ENCODE results near the gene SCIN.

Gene SCIN

DNA sequence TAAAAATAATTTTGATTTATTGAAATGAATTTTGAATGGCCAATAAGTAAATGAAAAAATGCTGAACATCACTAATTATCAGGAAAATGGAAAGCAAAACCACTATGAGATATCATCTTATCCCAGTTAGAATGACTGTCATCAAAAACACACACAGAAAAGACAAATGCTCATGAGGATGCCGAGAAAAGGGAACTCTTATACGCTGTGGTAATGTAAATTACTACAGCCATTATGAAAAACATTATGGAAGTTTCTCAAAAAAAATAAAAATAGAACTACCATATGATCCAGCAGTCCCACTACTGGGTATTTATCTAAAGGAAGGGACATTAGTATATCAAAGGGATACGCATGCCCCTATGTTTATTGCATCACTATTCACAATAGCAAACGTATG lies 15.8 kb downstream of the SCIN start:
- TF ChIP-seq, protein P1, sequence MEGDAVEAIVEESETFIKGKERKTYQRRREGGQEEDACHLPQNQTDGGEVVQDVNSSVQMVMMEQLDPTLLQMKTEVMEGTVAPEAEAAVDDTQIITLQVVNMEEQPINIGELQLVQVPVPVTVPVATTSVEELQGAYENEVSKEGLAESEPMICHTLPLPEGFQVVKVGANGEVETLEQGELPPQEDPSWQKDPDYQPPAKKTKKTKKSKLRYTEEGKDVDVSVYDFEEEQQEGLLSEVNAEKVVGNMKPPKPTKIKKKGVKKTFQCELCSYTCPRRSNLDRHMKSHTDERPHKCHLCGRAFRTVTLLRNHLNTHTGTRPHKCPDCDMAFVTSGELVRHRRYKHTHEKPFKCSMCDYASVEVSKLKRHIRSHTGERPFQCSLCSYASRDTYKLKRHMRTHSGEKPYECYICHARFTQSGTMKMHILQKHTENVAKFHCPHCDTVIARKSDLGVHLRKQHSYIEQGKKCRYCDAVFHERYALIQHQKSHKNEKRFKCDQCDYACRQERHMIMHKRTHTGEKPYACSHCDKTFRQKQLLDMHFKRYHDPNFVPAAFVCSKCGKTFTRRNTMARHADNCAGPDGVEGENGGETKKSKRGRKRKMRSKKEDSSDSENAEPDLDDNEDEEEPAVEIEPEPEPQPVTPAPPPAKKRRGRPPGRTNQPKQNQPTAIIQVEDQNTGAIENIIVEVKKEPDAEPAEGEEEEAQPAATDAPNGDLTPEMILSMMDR (conservative IDR thresholded peaks at IDR 0.05; ENCODE audit: control insufficient read depth, insufficient read depth, low read depth, low read length), result no peak
- no peak for DNase-seq (ENCODE audit: low read depth)
- no peak overlapping the region for H3K4me3 ChIP-seq (ENCODE audit: control insufficient read depth, low read depth, low read length)

DNA sequence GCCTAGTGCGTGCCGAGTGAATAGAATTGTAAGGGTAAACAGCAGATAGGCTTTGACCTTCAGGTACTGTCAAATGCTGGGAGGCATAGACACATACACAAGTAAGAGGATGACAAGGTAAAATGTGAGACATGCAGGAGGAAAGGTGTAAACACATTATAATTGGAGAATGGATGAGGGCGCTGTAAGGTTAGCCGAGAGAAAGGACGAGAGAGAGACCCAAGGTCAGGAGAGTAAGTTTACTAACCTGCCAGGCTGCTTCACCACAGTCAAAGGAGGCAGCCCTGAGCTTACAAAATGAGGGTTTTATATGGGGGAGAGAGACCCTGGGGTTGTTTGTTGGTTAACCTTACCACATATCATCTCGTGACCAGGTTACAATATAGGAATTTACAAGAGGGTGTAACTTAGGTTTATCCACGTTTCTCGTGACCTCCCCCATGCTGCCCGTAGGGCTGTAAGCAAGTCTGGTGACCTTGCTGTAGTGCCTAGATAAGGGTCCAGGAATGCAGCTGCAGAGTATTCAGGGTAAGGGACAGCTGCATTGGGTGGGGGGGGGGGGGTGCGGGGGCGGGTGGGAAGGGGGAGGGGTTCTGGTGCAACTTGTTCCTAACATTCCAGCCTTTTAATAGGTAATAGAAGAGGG lies 17.9 kb downstream of the SCIN start:
- DNase-seq (ENCODE audit: low read depth), result no peak
- TF ChIP-seq, protein P1 (conservative IDR thresholded peaks at IDR 0.05; ENCODE audit: control insufficient read depth, insufficient read depth, low read depth, low read length), result no peak
- H3K4me3 ChIP-seq (ENCODE audit: control insufficient read depth, low read depth, low read length), result no peak overlapping the region

- TF ChIP-seq, protein P1 (conservative IDR thresholded peaks at IDR 0.05; ENCODE audit: control insufficient read depth, insufficient read depth, low read depth, low read length), result no peak
- H3K4me3 ChIP-seq (ENCODE audit: control insufficient read depth, low read depth, low read length), result no peak overlapping the region
- no peak for DNase-seq (ENCODE audit: low read depth)
These were observed 20.0 kb downstream of the SCIN start for GRCh38 chr7:12590559-12590958.

DNA sequence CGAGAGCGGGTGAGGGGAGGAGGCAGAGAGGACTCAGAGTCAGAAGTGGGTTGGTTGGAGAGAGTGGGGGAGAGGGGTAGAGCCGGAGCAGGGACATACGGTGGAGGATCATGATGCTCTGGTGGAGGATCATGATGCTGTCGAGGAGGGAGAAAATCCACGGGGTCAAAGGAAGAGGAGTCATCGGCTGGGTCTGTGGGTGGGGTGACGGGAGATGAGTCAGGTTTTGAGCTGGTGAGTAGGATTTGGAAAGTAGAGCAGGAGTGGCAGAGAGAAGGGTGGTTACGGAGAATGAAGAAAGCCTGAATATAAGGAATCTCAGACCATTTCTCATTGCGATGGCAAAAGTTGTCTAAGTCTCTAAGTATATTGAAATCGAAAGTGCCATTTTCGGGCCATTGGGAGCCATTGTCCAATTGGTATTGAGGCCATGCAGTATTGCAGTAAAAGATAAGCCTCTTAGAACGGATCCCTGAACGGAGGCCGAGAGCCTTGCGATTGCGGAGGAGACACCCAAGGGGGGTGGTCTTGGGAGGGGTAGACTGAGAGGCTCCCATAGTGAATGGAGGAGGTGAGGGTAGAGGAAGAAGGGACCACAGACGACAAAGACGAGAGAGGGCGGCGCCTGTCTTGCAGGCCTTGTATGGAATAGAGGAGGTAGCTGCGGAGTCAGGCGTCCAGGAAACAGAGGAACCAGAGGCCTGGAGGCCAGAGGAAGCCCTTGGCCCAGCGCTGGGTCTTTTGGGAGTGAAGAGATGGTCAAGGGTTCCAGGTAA lies 23.8 kb downstream of the SCIN start:
- DNase-seq (ENCODE audit: low read depth), result peak; percentile 25
- TF ChIP-seq, protein P1 (conservative IDR thresholded peaks at IDR 0.05; ENCODE audit: control insufficient read depth, insufficient read depth, low read depth, low read length), result no peak
- no peak overlapping the region for H3K4me3 ChIP-seq (ENCODE audit: control insufficient read depth, low read depth, low read length)

- no peak for DNase-seq (ENCODE audit: low read depth)
- TF ChIP-seq, protein P1 (conservative IDR thresholded peaks at IDR 0.05; ENCODE audit: control insufficient read depth, insufficient read depth, low read depth, low read length), result no peak
- no peak overlapping the region for H3K4me3 ChIP-seq (ENCODE audit: control insufficient read depth, low read depth, low read length)
These were observed 24.6 kb downstream of the SCIN start for GRCh38 chr7:12595148-12595547.

DNA sequence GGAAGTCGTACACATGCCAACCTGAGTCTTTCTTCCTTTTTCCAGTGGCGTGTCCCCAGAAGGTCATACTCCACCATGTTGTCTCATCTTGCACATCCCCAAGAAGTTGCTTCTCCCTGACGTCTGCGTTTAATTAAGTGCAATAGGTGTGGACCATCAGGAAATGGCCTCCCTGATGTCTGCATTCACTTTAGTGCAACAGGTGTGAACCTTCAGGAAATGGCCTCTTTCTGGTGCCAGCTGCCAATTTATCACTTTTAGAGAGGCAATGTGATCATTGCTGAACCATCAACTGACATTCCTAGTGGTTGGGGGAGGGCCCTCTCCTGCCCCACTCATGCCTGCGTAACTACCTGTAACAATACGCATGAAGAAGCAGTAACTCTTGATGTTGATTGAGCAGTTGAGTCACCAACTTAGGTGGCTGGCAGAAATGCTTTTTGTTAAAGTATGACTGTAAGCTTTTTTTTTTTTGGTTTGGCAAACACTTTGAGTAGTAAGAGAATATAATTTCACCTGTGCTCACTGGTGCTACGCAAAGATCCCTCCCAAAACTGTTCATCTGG lies 25.8 kb downstream of the SCIN start:
- H3K4me3 ChIP-seq (ENCODE audit: control insufficient read depth, low read depth, low read length), result no peak overlapping the region
- no peak for DNase-seq (ENCODE audit: low read depth)
- TF ChIP-seq, protein P1 (conservative IDR thresholded peaks at IDR 0.05; ENCODE audit: control insufficient read depth, insufficient read depth, low read depth, low read length), result no peak

Measured in fibroblast of mammary gland (primary cell).